ENCODE data around the gene TRAF1. TPM values are rescaled to one million over a fixed set of nuclear protein-coding genes. Genes with fewer than 3 reads are reported as not detected.

Gene TRAF1
- polyA plus RNA-seq, 1 donor from 2014 or later = 0.89 TPM

DNA sequence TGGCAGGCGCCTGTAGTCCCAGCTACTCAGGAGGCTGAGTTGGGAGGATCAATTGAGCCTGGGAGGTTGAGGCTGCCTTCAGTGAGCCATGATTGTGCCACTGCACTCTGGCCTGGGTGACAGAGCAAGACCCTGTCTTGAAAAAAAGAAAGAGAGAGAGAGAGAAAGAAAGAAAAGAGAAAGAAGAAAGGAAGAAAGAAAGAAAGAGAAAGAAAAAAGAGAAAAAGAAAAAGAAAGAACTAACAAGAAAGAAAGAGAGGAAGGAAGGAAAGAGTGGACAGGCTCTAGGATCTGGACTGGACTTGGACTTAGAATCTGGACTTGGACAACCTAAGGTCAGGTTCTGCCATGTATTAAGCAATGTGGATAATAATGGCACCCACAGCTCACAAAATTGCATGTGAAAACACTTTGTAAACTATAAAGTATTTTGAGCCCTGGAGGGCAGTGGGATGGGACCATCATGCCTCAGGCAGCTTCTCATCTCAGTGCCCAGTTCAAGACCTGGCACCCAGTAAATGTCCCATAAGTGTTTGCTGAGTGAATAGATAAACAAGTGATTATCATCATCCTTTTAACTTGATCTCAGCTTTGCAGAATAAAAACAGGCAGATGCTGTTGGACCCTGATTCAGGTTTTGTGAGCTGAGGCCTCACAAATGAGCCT, 36.9 kb downstream of the TRAF1 start:
- Histone ChIP-seq H3F3A (ENCODE audit: insufficient read depth, low read length, poor library complexity, severe bottlenecking) (no peaks in the 10 kb centered on the region), H3K4me3 (ENCODE audit: low read length) (no peak overlapping the region), H3K79me2 (replicated peaks; ENCODE audit: insufficient read depth, low read length) (no peaks in the 10 kb centered on the region), H4K20me1 (ENCODE audit: insufficient read depth) (no peaks in the 10 kb centered on the region), H3K27ac (ENCODE audit: low read length) (no peak overlapping the region), H3K9ac (ENCODE audit: low read length) (no peak overlapping the region), H2AFZ (ENCODE audit: low read depth, low read length) (no peak overlapping the region), H3K27me3 (ENCODE audit: insufficient read depth, low read depth, low read length) (no peaks in the 10 kb centered on the region), H3K9me3 (ENCODE audit: low read length) (no peaks in the 10 kb centered on the region), H3K36me3 (ENCODE audit: insufficient read depth, low read length) (no peaks in the 10 kb centered on the region), H3K4me2 (ENCODE audit: low read length) (no peak overlapping the region), H3K9me2 (ENCODE audit: insufficient read depth, low read length) (no peaks in the 10 kb centered on the region)
- TF ChIP-seq TAF1 (IDR thresholded peaks at IDR 0.05; ENCODE audit: low read depth) (no peak), MXI1 (conservative IDR thresholded peaks at IDR 0.05; ENCODE audit: poor library complexity, severe bottlenecking) (no peak), EP300 (conservative IDR thresholded peaks at IDR 0.05; ENCODE audit: poor library complexity, severe bottlenecking) (no peak), RAD21 (conservative IDR thresholded peaks at IDR 0.05) (no peak), SMC3 (conservative IDR thresholded peaks at IDR 0.05; ENCODE audit: poor library complexity) (no peak), EZH2 (IDR thresholded peaks at IDR 0.05; ENCODE audit: borderline replicate concordance, insufficient read depth, low read length, poor library complexity, severe bottlenecking) (no peak), POLR2AphosphoS5 (IDR thresholded peaks at IDR 0.05) (no peak)
- TF ChIP-seq, protein P1, sequence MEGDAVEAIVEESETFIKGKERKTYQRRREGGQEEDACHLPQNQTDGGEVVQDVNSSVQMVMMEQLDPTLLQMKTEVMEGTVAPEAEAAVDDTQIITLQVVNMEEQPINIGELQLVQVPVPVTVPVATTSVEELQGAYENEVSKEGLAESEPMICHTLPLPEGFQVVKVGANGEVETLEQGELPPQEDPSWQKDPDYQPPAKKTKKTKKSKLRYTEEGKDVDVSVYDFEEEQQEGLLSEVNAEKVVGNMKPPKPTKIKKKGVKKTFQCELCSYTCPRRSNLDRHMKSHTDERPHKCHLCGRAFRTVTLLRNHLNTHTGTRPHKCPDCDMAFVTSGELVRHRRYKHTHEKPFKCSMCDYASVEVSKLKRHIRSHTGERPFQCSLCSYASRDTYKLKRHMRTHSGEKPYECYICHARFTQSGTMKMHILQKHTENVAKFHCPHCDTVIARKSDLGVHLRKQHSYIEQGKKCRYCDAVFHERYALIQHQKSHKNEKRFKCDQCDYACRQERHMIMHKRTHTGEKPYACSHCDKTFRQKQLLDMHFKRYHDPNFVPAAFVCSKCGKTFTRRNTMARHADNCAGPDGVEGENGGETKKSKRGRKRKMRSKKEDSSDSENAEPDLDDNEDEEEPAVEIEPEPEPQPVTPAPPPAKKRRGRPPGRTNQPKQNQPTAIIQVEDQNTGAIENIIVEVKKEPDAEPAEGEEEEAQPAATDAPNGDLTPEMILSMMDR (IDR thresholded peaks at IDR 0.05; ENCODE audit: poor library complexity, severe bottlenecking) = no peak
- TF ChIP-seq, protein P2, sequence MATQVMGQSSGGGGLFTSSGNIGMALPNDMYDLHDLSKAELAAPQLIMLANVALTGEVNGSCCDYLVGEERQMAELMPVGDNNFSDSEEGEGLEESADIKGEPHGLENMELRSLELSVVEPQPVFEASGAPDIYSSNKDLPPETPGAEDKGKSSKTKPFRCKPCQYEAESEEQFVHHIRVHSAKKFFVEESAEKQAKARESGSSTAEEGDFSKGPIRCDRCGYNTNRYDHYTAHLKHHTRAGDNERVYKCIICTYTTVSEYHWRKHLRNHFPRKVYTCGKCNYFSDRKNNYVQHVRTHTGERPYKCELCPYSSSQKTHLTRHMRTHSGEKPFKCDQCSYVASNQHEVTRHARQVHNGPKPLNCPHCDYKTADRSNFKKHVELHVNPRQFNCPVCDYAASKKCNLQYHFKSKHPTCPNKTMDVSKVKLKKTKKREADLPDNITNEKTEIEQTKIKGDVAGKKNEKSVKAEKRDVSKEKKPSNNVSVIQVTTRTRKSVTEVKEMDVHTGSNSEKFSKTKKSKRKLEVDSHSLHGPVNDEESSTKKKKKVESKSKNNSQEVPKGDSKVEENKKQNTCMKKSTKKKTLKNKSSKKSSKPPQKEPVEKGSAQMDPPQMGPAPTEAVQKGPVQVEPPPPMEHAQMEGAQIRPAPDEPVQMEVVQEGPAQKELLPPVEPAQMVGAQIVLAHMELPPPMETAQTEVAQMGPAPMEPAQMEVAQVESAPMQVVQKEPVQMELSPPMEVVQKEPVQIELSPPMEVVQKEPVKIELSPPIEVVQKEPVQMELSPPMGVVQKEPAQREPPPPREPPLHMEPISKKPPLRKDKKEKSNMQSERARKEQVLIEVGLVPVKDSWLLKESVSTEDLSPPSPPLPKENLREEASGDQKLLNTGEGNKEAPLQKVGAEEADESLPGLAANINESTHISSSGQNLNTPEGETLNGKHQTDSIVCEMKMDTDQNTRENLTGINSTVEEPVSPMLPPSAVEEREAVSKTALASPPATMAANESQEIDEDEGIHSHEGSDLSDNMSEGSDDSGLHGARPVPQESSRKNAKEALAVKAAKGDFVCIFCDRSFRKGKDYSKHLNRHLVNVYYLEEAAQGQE (IDR thresholded peaks at IDR 0.05; ENCODE audit: borderline replicate concordance) = no peak

DNA sequence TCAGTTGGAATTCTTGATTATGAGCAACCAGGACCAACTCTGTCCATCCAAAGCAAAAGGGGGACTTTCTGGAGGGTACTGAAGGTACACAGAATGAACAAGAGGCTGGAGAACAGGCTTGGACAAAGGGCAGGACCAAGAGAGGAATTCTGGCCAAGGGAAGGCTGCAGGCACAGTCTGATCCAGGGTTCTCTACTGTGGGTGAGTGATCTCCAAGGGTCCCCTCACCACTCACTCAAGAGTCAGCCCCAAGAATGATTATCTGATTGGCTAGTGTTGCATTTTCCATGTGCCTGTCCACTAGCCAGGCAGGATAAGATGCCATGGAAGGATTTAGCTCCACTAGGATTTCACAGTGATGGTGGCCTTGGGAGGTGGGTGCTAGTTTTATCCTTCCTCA, 38.0 kb downstream of the TRAF1 start:
- Histone ChIP-seq H3F3A (ENCODE audit: insufficient read depth, low read length, poor library complexity, severe bottlenecking) (no peaks in the 10 kb centered on the region), H3K9me3 (ENCODE audit: low read length) (no peaks in the 10 kb centered on the region), H3K4me3 (ENCODE audit: low read length) (no peak overlapping the region), H3K36me3 (ENCODE audit: insufficient read depth, low read length) (no peaks in the 10 kb centered on the region), H3K79me2 (replicated peaks; ENCODE audit: insufficient read depth, low read length) (no peaks in the 10 kb centered on the region), H3K27me3 (ENCODE audit: insufficient read depth, low read depth, low read length) (no peaks in the 10 kb centered on the region), H4K20me1 (ENCODE audit: insufficient read depth) (no peaks in the 10 kb centered on the region), H3K9me2 (ENCODE audit: insufficient read depth, low read length) (no peaks in the 10 kb centered on the region), H2AFZ (ENCODE audit: low read depth, low read length) (no peak overlapping the region), H3K4me2 (ENCODE audit: low read length) (no peak overlapping the region), H3K27ac (ENCODE audit: low read length) (no peak overlapping the region), H3K9ac (ENCODE audit: low read length) (no peak overlapping the region)
- no peak for TF ChIP-seq RAD21 (conservative IDR thresholded peaks at IDR 0.05)
- no peak for TF ChIP-seq EP300 (conservative IDR thresholded peaks at IDR 0.05; ENCODE audit: poor library complexity, severe bottlenecking)
- TF ChIP-seq, protein P1 (IDR thresholded peaks at IDR 0.05; ENCODE audit: poor library complexity, severe bottlenecking) = no peak
- no peak for TF ChIP-seq EZH2 (IDR thresholded peaks at IDR 0.05; ENCODE audit: borderline replicate concordance, insufficient read depth, low read length, poor library complexity, severe bottlenecking)
- TF ChIP-seq POLR2AphosphoS5 (IDR thresholded peaks at IDR 0.05) = no peak
- TF ChIP-seq MXI1 (conservative IDR thresholded peaks at IDR 0.05; ENCODE audit: poor library complexity, severe bottlenecking) = no peak
- TF ChIP-seq, protein P2 (IDR thresholded peaks at IDR 0.05; ENCODE audit: borderline replicate concordance) = no peak
- TF ChIP-seq TAF1 (IDR thresholded peaks at IDR 0.05; ENCODE audit: low read depth) = no peak
- TF ChIP-seq SMC3 (conservative IDR thresholded peaks at IDR 0.05; ENCODE audit: poor library complexity) = no peak

Measured in neural cell (in vitro differentiated cells).